G401 (cell line): ENCODE results near the gene CHN1. TPM values are rescaled to one million over a fixed set of nuclear protein-coding genes. Genes with fewer than 3 reads are reported as not detected.

Source experiments
- DNase-seq: peaks from one replicate; pipeline ENCODE4 v3.0.0-alpha.2; 2015; ENCODE audit warnings: low spot score
- in situ Hi-C: cut with HindIII; loops from 2 replicates; pipeline ENCODE4 v1.10.0; 2016; ENCODE audit warnings: low sequenced_read_pairs, mixed read lengths
- total RNA-seq: library from RNA; depleted of rRNA; stranded (reverse); fragments of >200 nt; shearing (Covaris generic); gene quantifications from 2 replicates; pipeline ENCODE4 v1.2.3, GENCODE V29; 2014

CHN1 gene
- total RNA-seq, 1 experiment from 2014 or later, result 0.34 TPM

- peak; percentile 85 for DNase-seq
- in situ Hi-C loops, result no loop called here
Measured at GRCh38 chr2:174844295-174844708, 160.9 kb downstream of the CHN1 start.

- peak; percentile 51 for DNase-seq
- in situ Hi-C loops, result no loop called here
Measured at GRCh38 chr2:174842496-174842895, 162.7 kb downstream of the CHN1 start.

GRCh38 chr2:174841936-174842335 is 163.2 kb downstream of the CHN1 start:
- in situ Hi-C loops, result no loop called here
- peak; percentile 23 for DNase-seq

GRCh38 chr2:174841350-174841749 is 163.8 kb downstream of the CHN1 start:
- in situ Hi-C loops, result no loop called here
- DNase-seq, result peak; percentile 29

GRCh38 chr2:174840436-174840835 is 164.7 kb downstream of the CHN1 start:
- DNase-seq, result no peak
- in situ Hi-C loops, result no loop called here

GRCh38 chr2:174839662-174840061 is 165.5 kb downstream of the CHN1 start:
- no peak for DNase-seq
- in situ Hi-C loops, result no loop called here

- in situ Hi-C loops, result no loop called here
- DNase-seq, result no peak
Measured at GRCh38 chr2:174836995-174837390, 168.2 kb downstream of the CHN1 start.

GRCh38 chr2:174836377-174836994 is 168.7 kb downstream of the CHN1 start:
- peak; percentile 32 for DNase-seq
- in situ Hi-C loops, result no loop called here

- DNase-seq, result no peak
- in situ Hi-C loops, result no loop called here
Measured at GRCh38 chr2:174835797-174836255, 169.4 kb downstream of the CHN1 start.

GRCh38 chr2:174833737-174834136 is 171.4 kb downstream of the CHN1 start:
- in situ Hi-C loops, result no loop called here
- no peak for DNase-seq

GRCh38 chr2:174830561-174830960 is 174.6 kb downstream of the CHN1 start:
- in situ Hi-C loops, result no loop called here

GRCh38 chr2:174829550-174829949 is 175.6 kb downstream of the CHN1 start:
- in situ Hi-C loops, result no loop called here
- no peak for DNase-seq

More at GRCh38 chr2:174830561-174830960, 174.6 kb downstream of the CHN1 start:
- no peak for DNase-seq

GRCh38 chr2:174827371-174828369 is 177.5 kb downstream of the CHN1 start:
- peak; percentile 19 for DNase-seq
- in situ Hi-C loops, result no loop called here

- in situ Hi-C loops, result no loop called here
Measured at GRCh38 chr2:174826051-174826450, 179.1 kb downstream of the CHN1 start.

GRCh38 chr2:174824068-174824467 is 181.1 kb downstream of the CHN1 start:
- no peak for DNase-seq
- in situ Hi-C loops, result no loop called here

More at GRCh38 chr2:174826051-174826450, 179.1 kb downstream of the CHN1 start:
- no peak for DNase-seq

GRCh38 chr2:174821628-174822027 is 183.6 kb downstream of the CHN1 start:
- in situ Hi-C loops, result no loop called here
- DNase-seq, result no peak

GRCh38 chr2:174820361-174820760 is 184.8 kb downstream of the CHN1 start:
- in situ Hi-C loops, result no loop called here
- DNase-seq, result no peak

GRCh38 chr2:174815526-174815925 is 189.7 kb downstream of the CHN1 start:
- DNase-seq, result no peak
- in situ Hi-C loops, result no loop called here

GRCh38 chr2:174812037-174812436 is 193.1 kb downstream of the CHN1 start:
- in situ Hi-C loops, result no loop called here
- DNase-seq, result no peak

- DNase-seq, result no peak
- in situ Hi-C loops, result no loop called here
Measured at GRCh38 chr2:174807931-174808330, 197.2 kb downstream of the CHN1 start.
